ENCODE data around the gene UBP1.

The UBP1 gene

DNA sequence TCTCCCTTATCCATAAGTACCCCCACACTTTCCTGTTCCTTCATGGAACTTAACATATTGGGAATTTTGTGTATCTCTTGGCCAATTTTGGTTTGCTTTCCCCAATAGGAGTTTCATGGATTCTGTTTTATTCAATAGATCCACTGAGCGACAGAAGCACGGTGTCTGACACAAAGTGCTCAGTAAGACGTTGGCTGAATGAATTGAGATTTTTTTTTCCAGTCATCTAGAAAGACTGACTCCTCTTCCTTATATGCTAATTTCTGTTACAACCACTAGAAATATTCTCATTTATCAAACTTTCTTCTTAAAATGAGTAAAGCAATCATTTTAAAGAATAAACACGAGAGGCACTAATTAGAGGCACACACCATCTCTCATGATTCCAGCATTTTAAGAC is 48.1 kb downstream of the UBP1 start:
- ChIA-PET CTCF (no interaction called here), POLR2A (no interaction called here)
- Histone ChIP-seq H3K27ac (ENCODE audit: extremely low read depth, low read depth, low read length) (no peak overlapping the region), H3K36me3 (ENCODE audit: control insufficient read depth in 2 of 2, insufficient read depth in 1 of 2, low read length in 2 of 2) (peaks cover 9 to 73% of the 10 kb centered on the region in 2 experiments), H3K4me3 (ENCODE audit: low read depth, low read length) (no peak overlapping the region), H3K4me1 (ENCODE audit: control insufficient read depth, insufficient read depth, low read length) (peaks cover 2% of the 10 kb centered on the region; the same call in 1 of the 2 replicates), H3K9me3 (ENCODE audit: control insufficient read depth, insufficient read depth, low read depth, low read length) (no peaks in the 10 kb centered on the region)
- TF ChIP-seq ZNF266 (tag by site-specific recombination; IDR thresholded peaks at IDR 0.05; ENCODE audit: low read depth) (no peak), ZNF184 (tag by site-specific recombination; IDR thresholded peaks at IDR 0.05) (no peak), ZNF521 (tag by site-specific recombination; IDR thresholded peaks at IDR 0.05) (no peak), ZEB2 (tag by site-specific recombination; IDR thresholded peaks at IDR 0.05) (no peak), ZNF529 (tag by site-specific recombination; IDR thresholded peaks at IDR 0.05; ENCODE audit: insufficient replicate concordance) (no peak), ZNF398 (tag by site-specific recombination; IDR thresholded peaks at IDR 0.05) (no peak), ZNF19 (tag by site-specific recombination; IDR thresholded peaks at IDR 0.05; ENCODE audit: low read depth) (no peak), ZNF561 (tag by site-specific recombination; IDR thresholded peaks at IDR 0.05; ENCODE audit: borderline replicate concordance) (no peak), ZNF664 (tag by site-specific recombination; IDR thresholded peaks at IDR 0.05) (no peak), KLF8 (tag by site-specific recombination; IDR thresholded peaks at IDR 0.05) (no peak), GFI1B (tag by site-specific recombination; IDR thresholded peaks at IDR 0.05) (no peak), ZNF146 (tag by site-specific recombination; IDR thresholded peaks at IDR 0.05) (no peak), ZNF174 (tag by site-specific recombination; IDR thresholded peaks at IDR 0.05) (no peak), ZSCAN30 (tag by site-specific recombination; IDR thresholded peaks at IDR 0.05) (no peak), ZNF221 (tag by site-specific recombination; IDR thresholded peaks at IDR 0.05; ENCODE audit: borderline replicate concordance) (no peak)
- TF ChIP-seq, protein P1, sequence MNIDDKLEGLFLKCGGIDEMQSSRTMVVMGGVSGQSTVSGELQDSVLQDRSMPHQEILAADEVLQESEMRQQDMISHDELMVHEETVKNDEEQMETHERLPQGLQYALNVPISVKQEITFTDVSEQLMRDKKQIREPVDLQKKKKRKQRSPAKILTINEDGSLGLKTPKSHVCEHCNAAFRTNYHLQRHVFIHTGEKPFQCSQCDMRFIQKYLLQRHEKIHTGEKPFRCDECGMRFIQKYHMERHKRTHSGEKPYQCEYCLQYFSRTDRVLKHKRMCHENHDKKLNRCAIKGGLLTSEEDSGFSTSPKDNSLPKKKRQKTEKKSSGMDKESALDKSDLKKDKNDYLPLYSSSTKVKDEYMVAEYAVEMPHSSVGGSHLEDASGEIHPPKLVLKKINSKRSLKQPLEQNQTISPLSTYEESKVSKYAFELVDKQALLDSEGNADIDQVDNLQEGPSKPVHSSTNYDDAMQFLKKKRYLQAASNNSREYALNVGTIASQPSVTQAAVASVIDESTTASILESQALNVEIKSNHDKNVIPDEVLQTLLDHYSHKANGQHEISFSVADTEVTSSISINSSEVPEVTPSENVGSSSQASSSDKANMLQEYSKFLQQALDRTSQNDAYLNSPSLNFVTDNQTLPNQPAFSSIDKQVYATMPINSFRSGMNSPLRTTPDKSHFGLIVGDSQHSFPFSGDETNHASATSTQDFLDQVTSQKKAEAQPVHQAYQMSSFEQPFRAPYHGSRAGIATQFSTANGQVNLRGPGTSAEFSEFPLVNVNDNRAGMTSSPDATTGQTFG (tag by site-specific recombination; IDR thresholded peaks at IDR 0.05; ENCODE audit: borderline replicate concordance) = no peak

- POLR2A ChIA-PET = interaction anchor here (0.6 kb wide), 1 partner anchor 355 kb away, joined by 3 read pairs; no protein-coding TSS in a partner anchor
- H3K4me1 ChIP-seq (ENCODE audit: control insufficient read depth, insufficient read depth, low read length) = peaks cover 2% of the 10 kb centered on the region; the same call in 1 of the 2 replicates
- H3K9me3 ChIP-seq (ENCODE audit: control insufficient read depth, insufficient read depth, low read depth, low read length) = no peaks in the 10 kb centered on the region
- peaks cover 9 to 72% of the 10 kb centered on the region in 2 experiments for H3K36me3 ChIP-seq (ENCODE audit: control insufficient read depth in 2 of 2, insufficient read depth in 1 of 2, low read length in 2 of 2)
- H3K4me3 ChIP-seq (ENCODE audit: low read depth, low read length) = no peak overlapping the region
- H3K27ac ChIP-seq (ENCODE audit: extremely low read depth, low read depth, low read length) = no peak overlapping the region
- CTCF ChIA-PET = no interaction called here
- TF ChIP-seq KLF17 (tag by site-specific recombination; IDR thresholded peaks at IDR 0.05) (no peak), REPIN1 (tag by site-specific recombination; IDR thresholded peaks at IDR 0.05; ENCODE audit: low read depth) (no peak), ZBTB21 (tag by site-specific recombination; IDR thresholded peaks at IDR 0.05) (no peak), PRDM6 (tag by site-specific recombination; IDR thresholded peaks at IDR 0.05) (no peak), ZNF138 (tag by site-specific recombination; IDR thresholded peaks at IDR 0.05; ENCODE audit: borderline replicate concordance) (no peak), KLF1 (tag by site-specific recombination; IDR thresholded peaks at IDR 0.05) (no peak), ZXDB (tag by site-specific recombination; IDR thresholded peaks at IDR 0.05) (no peak), ZNF830 (tag by site-specific recombination; IDR thresholded peaks at IDR 0.05; ENCODE audit: low read depth) (no peak), ZNF521 (tag by site-specific recombination; IDR thresholded peaks at IDR 0.05) (no peak)
- TF ChIP-seq, protein P2, sequence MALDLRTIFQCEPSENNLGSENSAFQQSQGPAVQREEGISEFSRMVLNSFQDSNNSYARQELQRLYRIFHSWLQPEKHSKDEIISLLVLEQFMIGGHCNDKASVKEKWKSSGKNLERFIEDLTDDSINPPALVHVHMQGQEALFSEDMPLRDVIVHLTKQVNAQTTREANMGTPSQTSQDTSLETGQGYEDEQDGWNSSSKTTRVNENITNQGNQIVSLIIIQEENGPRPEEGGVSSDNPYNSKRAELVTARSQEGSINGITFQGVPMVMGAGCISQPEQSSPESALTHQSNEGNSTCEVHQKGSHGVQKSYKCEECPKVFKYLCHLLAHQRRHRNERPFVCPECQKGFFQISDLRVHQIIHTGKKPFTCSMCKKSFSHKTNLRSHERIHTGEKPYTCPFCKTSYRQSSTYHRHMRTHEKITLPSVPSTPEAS (tag by site-specific recombination; IDR thresholded peaks at IDR 0.05) = no peak
Observed at GRCh38 chr3:33391255-33391995, 48.8 kb downstream of the UBP1 start.
